ENCODE data around the gene HERPUD1. TPM values are rescaled to one million over a fixed set of nuclear protein-coding genes. Genes with fewer than 3 reads are reported as not detected.

HERPUD1 gene
- total and polyA plus RNA-seq, 2 of the 8 experiments (the other 6 are each of a cell fraction or from before 2014, with no cell fraction given) = 23.3 to 34.7 TPM

DNA sequence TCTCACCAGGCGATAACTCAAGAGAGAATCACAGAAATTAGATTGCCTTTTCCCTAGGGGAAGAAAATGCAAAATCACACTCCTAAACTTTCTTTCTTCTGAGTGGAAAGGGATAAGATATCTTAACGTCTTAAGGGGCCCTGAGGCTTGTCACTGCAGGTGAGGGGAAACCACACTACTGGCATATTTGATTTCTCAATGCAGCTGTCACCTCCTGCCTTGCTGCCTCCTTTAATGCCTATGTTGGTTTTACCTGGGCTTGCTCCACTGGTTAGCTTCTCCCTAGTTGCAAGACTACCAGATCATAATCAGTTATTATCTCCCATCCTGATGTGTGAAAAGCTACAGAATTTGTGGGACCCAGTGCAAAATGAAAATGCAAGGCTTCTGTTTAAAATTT is 4.5 kb upstream of the HERPUD1 start (continued):
- no peak for TF ChIP-seq PHF8 (conservative IDR thresholded peaks at IDR 0.05; ENCODE audit: low read depth, low read length)
- no peak for TF ChIP-seq SRF (IDR thresholded peaks at IDR 0.05; ENCODE audit: low read depth, low read length)
